Stimulated activated CD8-positive, alpha-beta memory T cell treated with anti-CD3 and anti-CD28 coated beads, Interleukin-7, amount 100 ng/mL, for 1 hour (primary cell): ENCODE data around the gene FAR2.

Experiments used
- DNase-seq, 2 donors: peaks; one replicate each; pipeline ENCODE4 v3.0.0-alpha.2; 2020; ENCODE audit warnings: low read depth in 2 of 2

FAR2 gene

DNA sequence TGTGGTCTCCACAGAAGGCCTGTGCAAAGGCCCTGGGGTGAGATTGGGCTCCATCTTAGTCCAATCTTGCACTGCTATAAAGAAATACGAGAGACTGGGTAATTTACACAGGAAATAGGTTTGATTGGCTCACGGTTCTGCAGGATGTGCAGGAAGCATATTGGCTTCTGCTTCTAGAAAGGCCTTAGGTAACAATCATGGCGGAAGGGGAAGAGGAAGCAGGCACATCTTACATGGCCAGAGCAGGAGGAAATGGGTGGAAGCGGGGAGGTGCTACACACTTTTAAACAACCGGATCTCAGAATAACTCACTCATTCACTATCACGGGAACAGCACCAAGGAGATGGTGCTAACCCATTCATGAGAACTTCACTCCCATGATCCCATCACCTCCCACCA is 55.4 kb downstream of the FAR2 start:
- no peak for DNase-seq

DNA sequence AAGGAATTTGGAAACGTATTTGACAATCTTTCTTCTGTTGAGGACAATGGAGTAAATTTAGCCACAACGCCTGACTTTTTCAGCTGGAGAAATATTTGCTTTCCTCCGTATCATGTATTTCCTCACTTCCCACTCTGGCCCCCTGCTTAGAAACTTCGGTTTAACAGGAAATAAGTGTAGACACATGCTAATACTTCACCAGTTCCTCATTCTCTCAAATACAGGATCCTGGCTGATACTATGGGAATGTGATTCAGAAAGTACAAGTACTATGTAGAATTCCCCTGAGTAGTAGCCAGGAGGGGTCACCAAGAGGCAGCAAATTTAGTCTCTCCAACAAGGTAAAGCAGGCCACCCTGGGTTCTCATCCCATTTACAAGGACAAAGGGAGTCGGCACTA is 58.0 kb downstream of the FAR2 start:
- no peak for DNase-seq

DNA sequence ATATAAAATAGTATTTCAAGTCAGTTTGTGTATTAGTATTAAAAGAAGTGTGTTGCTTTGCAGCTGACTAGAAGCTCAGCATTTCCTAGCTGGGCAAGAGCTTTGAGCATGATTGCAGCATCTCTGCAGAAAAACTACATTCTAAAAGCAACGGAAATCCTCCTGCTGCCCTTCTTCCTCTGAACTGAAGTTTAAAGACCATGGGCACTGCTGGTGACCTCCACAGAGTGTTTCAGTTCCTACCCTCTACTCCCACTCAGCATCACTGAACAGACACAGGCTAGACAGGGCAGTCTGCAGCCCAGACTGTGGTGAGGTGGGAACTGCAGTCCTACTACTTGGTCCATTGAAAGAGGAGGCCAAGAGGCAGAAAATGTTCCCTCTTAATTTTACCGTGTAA is 59.0 kb downstream of the FAR2 start:
- no peak for DNase-seq

DNA sequence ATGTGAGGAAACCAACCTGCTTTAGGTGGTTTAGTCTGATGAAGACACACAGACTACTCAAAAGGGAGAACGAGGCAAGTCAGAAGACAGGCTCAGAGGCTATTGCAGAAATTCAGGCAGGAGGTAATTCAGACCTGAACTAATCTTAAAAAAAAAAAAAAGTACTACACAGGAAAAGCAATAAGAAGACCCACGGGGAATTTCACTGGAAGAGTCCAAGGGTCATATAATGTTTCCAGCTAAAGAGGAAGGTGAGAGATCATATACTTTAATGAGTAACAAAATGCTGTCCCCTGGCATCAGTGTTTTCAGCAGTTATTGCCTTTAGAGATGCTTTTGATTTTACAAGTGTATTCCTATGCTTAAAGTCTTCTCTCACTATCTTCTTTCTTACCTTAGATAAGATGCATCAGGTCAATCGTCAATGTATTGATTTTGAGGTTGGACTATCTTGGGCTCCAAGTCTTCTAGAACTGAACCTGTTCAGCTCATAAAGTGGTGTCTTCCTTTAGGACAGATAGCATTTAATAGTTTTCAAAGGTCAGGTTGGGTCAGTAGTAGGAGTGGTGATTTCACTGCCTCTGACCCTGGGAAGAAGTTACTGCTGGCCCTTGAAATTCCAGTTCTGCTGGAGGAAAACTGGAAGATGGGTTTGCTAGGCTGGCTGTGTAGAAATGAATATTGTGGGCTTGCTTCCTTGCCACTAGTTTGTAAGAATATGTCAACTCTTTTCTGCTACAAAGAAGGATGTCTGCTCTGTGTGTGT is 60.0 kb downstream of the FAR2 start:
- no peak for DNase-seq

DNA sequence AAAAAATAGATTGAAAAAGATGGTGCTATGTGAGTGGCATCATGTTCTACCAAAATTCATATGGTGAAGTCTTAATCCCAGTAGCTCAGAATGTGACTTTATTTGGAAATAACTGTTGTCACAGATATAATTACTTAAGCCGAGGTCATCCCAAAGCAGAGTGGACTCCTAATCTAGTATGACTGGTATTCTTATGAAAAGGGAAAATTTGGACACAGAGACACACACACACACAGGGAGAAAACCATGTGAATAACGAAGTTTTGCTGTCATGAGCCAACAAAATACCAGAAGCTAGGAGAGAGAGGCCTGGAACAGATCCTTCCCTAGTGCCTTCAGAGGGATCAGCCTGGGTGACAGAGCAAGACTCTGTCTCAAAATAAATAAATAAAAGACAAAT is 62.6 kb downstream of the FAR2 start:
- no peak for DNase-seq

DNA sequence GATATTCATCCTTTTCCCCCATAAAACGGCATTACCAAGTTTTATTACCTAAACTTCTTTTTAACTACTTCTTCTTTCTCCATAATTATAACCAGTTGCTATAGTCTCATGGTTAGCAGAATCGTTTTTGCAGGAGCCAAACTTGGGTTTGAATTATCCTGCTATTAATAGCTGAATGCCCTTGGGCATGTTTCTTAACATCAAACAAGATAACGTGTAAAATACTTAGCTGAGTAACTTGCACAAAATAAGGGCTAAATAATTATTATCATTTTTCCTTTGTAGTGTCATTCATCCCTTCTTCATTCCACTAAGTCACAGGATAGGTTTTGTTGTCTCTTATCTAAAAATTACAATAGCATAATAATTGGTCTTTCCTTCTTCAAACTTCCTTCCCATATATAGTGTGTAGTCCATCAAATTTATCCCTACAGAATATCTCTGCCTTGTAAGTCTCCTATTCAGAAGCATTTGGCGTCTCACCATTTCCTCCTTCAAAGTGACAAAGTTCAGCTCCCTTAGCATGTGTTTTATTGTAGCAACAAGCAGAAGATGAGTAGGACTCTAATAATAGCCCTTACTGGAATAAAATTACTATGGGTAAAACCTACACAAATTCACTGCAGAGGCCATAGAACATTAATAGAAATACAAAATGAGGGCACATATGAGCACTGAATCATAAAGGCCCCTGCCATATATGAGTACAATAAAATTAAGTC is 63.8 kb downstream of the FAR2 start:
- DNase-seq = no peak

DNA sequence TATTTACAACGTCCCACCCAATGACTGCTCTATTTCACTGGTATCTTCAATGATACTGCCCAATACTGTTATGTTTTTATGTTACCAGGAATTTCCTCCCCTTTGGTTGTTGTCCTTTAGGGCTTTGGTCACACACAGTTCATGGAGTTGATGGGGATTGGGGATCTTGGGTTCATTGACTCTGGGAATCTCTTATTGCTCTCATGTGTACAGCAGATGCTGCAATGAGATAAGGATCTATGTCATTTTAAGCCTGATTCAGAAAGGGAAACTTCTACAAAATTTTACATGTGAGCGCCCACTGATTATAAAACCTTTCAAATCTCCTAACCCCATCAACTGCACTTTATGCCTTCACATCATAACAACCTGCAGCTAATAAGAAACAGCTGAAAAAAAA is 67.2 kb downstream of the FAR2 start:
- DNase-seq = no peak

DNA sequence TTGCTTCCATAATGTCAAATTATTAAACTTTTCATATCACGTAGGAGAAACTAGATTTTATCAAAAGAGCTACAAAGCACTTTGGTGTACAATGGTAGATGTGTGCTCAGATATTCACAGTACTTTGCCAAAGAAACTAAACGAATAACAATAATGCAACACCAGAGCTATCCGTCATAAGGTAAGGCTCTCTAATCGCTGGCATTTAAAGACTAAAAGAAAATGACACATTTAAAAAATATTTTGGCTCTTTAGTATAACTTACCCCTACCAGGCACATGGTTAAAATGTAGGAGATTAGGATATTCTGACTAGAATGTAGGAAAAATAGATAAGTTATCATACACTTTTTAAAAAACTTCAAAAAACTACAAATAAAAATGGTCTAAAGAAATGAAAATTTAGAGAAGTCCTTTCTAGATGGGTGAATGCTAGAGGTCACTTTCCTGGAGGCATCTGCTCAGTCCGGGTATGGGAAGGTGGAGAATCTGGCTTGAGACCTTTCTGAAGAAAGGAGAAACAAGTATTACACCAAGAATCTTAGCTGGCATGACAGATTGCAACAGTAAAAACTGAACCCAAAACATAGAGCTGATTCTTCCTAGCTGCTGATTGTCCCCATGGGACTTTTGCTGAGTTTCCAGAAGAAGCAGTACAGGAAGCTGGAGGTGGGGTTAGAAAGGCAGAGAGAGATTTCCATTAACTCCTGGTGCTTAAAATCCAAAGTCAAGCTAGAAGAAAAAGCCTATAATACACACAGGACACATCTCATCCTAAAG is 67.9 kb downstream of the FAR2 start:
- no peak for DNase-seq

DNA sequence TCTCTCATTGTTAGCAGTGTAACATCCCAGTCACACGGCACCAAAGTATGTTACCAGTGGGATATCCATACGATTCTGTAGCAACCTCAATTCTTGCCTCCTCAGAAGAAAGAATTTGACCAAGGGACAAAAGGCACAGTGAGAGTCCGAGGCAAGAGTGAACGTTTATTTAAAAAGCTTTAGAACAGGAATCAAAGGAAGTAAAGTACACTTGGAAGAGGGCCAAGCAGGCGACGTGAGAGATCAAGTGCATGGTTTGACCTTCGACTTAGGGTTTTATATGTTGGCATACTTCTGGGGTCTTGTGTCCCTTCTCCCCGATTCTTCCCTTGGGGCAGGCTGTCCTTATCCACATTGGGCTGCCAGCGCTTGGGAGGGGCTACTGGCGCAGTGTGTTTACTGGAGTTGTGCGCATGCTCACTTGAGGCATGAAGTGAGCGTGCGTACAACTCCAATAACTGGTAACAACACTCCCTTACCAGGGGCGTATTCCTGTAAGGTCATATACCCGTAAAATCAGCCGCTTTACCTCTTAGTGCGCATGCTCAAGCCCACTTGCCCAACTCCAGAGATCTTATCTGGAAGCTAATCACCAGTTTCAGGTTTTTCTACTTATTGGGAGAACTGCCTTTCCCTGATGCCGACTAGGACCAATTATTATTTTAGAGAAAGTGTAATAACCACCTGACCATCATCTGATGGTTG is 71.7 kb downstream of the FAR2 start:
- no peak for DNase-seq

DNA sequence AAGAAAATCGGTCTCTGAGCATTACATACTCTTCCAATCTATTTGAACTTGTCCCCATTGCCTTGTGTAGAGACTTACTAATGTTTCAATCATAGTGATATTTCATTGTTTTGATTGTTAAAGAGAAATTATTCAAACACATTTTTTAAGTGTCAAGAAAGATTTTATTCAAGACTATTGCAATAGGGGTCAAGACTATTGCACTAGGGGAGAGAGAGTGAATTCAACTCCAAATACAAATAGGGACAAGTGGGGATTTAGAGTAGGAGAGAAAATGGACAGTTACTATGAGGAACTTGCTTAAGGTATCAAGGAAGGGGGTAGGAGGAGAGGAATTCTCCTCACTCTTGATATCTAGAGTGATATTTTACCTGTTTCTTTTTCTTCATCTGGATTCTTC is 73.1 kb downstream of the FAR2 start:
- DNase-seq = no peak

DNA sequence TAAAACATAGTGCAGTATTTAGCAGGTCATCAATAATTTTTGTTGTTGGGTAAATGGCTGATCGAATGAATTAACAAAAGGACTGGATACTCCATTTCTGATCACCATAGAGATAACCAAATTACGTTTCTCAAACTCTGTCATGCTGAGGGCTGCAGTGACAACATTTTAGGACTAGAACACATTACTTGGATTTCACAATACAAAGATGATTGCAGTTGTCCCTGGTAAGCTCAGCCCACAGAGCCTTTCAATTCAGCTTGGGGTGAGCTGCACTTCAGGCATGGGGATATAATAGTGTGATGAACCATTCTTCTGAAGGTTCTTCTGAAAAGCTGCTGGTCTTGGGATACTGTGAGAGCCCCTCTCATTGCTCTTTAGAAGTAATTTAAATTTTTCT is 74.3 kb downstream of the FAR2 start:
- DNase-seq = no peak

DNA sequence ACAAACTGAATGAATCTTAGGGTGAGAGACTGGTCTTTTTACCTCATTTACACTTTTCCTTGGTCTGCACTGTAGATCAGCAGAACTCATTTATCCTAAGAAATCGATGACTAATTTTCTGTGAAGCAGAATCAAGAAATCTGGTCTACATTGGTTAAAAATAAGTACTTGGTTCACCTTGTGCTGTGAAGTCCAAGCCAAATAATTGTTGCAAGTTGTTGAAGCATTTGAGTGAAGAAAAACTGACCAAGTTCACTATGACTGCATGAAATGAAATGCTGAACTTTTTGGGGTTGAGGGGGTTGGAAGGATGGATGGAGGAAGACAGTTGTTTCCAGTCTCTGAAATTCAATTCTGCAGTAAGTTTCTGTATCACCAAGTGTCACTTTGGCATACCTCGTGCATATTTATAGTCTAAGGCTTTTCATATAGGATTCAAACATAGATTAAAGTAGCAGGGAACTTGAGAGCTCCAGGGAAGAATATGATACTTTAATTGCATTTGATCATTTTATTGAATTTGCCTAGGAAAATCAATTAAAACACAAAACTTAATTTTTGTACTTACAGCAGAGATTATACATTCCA is 75.0 kb downstream of the FAR2 start:
- no peak for DNase-seq

DNA sequence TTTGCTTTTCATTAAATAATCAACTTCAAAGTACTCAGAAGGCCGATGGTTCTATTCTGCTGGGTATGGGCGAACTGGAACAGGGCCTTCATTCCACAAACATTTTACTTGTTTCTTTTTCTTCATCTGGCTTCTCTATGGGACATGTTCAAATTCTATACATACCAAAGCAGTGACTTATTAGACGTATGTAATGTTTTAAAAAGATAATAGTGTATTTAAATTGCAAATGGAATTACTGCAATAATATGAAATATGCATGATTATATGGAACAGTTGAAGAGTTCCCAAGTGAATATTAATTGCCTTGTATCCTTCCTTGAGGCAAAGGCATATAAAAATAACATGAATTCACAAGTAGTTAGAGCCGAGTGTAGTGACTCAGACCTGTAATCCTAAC is 75.5 kb downstream of the FAR2 start:
- no peak for DNase-seq

DNA sequence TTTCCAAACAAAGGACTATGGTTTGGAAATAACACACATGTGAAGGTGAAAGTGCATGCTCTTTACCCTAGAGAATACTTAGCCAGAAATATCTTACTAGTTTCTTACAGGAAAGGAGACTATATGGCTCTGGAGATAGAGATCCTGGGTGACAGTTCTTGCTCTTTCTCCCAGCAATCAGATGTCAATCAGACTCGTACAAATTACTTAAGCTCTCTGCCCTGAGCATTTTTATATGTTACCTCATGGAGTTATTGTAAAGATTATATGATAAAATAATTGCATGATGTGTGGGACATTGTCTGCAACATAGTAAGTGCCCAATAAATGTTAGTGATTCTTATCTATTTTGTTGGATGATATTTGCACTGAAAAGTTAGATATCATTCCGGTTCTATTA is 76.8 kb downstream of the FAR2 start:
- DNase-seq = no peak

DNA sequence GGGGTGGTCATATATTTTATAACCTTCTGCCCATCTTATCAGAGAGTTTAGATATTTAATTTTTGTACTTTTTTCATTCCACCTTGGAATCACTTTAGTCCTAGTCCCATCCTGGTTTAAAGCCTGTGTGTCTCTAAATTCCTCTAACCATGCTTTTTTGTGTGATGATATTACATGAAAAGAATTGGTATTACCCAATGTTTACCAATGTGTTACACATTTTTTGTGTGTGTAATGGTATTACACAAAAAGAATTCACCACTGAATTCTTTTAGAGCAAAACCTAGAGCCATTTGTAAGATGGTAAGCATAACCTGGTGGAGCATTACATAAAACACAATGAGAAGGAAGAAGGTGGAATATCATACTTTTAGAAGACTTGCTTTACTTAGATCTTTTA is 77.5 kb downstream of the FAR2 start:
- no peak for DNase-seq

DNA sequence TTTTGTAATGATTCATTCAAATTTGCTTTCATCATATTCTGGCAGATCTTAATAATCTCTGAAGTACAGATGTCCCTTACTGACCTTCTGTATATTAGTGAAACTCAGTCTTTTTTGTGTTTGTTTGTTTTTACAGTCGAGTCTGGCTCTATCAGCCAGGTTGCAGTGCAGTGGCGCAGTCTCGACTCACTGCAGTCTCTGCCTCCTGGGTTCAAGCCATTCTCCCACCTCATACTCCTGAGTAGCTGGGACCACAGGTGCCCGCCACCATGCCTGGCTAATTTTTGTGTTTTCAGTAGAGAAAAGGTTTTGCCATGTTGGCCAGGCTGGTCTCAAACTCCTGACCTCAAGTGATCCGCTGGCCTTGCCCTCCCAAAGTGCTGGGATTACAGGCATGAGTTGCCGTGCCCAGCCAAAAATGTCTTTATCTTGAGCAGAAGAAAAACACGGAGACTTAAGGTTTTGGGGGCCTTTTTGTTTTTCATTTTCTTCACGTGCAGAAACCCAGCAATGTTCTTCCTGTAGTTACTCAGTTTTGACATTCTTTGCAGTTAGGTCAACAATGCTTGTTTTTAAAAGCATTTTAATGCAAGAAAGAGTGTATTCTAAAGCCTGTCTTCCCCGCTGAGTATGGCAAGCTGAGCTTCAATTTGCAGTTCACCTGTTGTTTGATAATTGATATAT is 79.5 kb downstream of the FAR2 start:
- no peak for DNase-seq

DNA sequence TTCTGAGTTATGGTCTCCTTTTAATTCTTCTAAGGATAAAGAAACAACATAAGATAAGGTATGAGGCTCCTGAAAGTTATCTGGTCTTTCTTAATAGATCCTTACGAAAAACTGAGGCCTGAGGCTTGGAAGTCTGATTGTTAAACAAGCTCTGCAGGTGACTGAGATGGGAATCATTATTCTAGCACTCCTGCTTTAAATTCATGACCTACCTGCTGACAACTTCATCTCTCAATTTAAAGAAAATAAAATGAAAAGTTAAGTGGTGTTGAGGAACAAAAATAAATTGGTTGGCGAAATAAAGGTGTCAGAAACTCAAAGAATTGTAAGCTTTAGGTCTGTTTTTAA is 80.1 kb downstream of the FAR2 start:
- DNase-seq = no peak

DNA sequence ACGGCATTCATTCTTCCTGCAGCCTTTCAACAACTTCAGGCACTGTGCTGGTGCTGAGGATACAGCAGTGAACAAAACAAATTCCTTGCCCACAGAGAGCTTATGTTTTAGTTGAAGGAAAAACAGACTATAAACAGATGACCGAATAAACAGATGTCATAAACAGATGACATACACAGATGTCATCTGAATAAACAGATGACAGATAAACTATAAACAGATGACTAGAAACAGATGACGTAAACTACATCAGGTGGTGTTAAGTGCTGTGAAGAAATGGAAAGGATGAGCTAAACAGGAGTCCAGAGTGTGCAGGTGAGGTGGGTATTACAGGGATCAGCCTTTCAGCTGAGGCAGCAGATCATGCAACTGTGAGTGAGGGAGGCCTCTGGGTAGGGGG is 80.9 kb downstream of the FAR2 start:
- DNase-seq = no peak

DNA sequence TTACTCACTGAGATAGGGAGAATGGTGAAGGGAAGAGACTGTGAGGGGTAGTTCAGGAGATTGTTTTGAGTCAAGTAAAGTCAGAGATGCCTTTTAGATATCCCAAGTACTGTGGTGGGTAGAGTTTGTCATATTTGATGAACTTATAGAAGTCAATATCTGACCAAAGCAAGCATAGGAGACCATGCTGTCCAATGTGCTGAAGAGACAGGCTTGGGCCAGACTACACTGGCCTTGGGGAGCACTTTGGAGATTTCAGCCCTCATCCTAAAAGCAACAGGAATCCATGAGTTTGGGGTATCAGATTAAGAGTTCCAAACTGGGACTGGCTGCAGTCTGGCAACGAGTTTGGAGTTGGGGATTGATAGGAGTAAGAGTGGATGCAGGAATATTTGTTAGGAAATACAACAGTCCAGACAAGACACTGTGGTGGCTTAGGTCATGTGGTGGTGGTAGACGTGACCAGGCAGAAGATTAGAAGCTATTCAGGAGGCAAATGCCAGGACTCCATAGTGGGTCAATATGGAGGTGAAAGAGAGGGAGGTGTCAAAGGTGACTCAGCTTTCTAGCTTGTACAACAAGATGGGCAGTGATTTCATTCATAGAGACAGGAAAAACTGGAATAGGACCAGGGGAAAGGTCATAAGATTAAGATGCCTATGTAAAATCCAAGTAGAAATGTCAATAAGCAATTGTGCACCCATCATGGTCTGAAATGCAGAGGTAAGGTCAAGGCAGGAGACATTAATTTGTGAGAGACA is 81.9 kb downstream of the FAR2 start:
- no peak for DNase-seq

DNA sequence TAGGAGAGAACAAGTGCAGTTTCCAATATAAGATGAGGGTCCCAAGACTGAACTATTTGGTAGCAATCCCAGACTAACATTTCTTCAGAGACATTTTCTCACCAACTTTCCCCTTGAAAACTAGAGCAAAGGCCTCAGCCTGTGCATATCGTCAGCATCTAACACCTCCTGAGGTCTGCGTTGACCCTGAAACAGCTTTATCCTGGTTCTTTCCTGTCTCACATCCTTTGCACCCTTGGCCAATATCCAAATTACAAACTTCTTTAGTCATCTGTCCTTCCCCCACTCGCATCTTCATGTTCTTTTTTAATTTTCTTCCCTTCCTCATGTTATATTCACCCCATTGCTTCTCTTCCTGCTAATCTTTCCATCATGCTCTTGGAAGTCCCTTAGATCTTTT is 83.0 kb downstream of the FAR2 start:
- DNase-seq = no peak

DNA sequence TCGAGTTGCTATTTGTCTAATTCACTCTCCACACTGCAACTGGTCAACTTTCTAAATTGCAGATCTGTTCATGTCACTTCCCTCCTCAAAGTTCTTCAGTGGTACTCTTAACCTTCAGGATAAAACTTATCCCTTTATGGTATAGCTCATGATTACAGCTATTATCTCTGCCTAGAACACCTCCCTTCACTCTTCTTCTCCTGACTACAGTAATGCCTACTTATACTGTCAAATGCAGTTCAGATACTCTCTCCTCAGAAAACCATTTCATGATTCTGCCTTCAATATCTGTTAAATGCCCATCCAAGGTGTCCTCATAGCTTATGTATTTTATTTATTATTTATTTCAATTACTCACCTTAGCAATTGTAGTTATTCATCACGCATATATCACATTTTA is 85.5 kb downstream of the FAR2 start:
- DNase-seq = no peak
